Glomerular endothelial cell (primary cell): Measurements from ENCODE around the gene TMA7B. TPM values are rescaled to one million over a fixed set of nuclear protein-coding genes. Genes with fewer than 3 reads are reported as not detected.

Experiments used
- DNase-seq: peaks from one replicate; pipeline ENCODE4 v3.0.0-alpha.2; 2011; ENCODE audit warnings: low read depth, low spot score; ENCODE audit errors: extremely low read depth
- total RNA-seq: library from RNA; depleted of rRNA; stranded (reverse); fragments of >200 nt; gene quantifications from 2 replicates; pipeline ENCODE4 v1.2.3, GENCODE V29; 2015

Gene TMA7B
- total RNA-seq, 1 donor from 2014 or later = not detected

GRCh38 chr22:39997939-39998726 is 37.9 kb downstream of the TMA7B start:
- no peak for DNase-seq

- no peak for DNase-seq
Measured at GRCh38 chr22:39999144-39999757, 39.1 kb downstream of the TMA7B start.

GRCh38 chr22:40000171-40000570 is 40.0 kb downstream of the TMA7B start:
- DNase-seq = no peak

- DNase-seq = no peak
Measured at GRCh38 chr22:40001106-40001505, 40.9 kb downstream of the TMA7B start.

- DNase-seq = no peak
Measured at GRCh38 chr22:40001800-40002577, 41.8 kb downstream of the TMA7B start.

- no peak for DNase-seq
Measured at GRCh38 chr22:40002935-40003715, 42.9 kb downstream of the TMA7B start.

GRCh38 chr22:40004836-40005235 is 44.6 kb downstream of the TMA7B start:
- DNase-seq = no peak

- DNase-seq = no peak
Measured at GRCh38 chr22:40006641-40007040, 46.4 kb downstream of the TMA7B start.

GRCh38 chr22:40007853-40008710 is 47.9 kb downstream of the TMA7B start:
- DNase-seq = no peak

GRCh38 chr22:40008726-40009291 is 48.6 kb downstream of the TMA7B start:
- no peak for DNase-seq

- no peak for DNase-seq
Measured at GRCh38 chr22:40009292-40009774, 49.1 kb downstream of the TMA7B start.

- no peak for DNase-seq
Measured at GRCh38 chr22:40009951-40010671, 49.9 kb downstream of the TMA7B start.

- no peak for DNase-seq
Measured at GRCh38 chr22:40010746-40011145, 50.5 kb downstream of the TMA7B start.

Other genes with a start within 250 kb of the TMA7B start
- gene ENTHD1, start 66.6 kb upstream of the TMA7B start, total RNA-seq = not detected in 2 replicates
- not detected in 2 replicates for gene GRAP2, start 59.3 kb upstream of the TMA7B start, total RNA-seq
- gene FAM83F, start 34.6 kb downstream of the TMA7B start, total RNA-seq = 0.05 and 0.18 TPM in 2 replicates
- gene TNRC6B, start 217.5 kb downstream of the TMA7B start, total RNA-seq = 17.3 and 38.2 TPM in 2 replicates